HG02610 (cell line): ENCODE measurements around the gene FBXO39.
"Not testable (repeated sequence)": the region's sequence is repeated elsewhere in the genome, so short reads cannot be mapped to it uniquely, and the experiment has no call there.

ENCODE experiments used
- ATAC-seq: cut with Tn5 transposase; IDR thresholded peaks from one replicate; pipeline ENCODE4 v1.9.1; 2021; ENCODE audit warnings: mild to moderate bottlenecking, moderate library complexity; ENCODE audit not compliant: unreplicated experiment

The FBXO39 gene

DNA sequence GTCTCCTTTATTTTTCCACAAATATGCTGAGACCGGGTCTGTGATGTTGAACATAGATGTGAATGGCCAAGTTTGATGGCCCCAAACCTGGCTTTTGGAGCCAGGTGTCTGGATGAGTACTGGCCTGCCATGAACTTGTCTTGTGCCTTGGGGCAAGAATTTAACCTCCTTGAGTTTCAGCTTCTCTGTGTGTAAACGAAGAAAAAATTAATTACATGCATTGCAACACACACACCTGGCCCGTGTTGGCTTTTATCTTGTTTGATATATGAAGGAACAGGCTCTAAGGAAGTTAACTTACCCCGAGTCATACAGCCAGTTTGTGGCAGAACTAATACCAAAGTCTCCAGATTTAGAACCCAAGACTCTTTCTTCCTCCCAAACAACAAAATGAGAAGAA, 13.1 kb downstream of the FBXO39 start:
- no peak for ATAC-seq

DNA sequence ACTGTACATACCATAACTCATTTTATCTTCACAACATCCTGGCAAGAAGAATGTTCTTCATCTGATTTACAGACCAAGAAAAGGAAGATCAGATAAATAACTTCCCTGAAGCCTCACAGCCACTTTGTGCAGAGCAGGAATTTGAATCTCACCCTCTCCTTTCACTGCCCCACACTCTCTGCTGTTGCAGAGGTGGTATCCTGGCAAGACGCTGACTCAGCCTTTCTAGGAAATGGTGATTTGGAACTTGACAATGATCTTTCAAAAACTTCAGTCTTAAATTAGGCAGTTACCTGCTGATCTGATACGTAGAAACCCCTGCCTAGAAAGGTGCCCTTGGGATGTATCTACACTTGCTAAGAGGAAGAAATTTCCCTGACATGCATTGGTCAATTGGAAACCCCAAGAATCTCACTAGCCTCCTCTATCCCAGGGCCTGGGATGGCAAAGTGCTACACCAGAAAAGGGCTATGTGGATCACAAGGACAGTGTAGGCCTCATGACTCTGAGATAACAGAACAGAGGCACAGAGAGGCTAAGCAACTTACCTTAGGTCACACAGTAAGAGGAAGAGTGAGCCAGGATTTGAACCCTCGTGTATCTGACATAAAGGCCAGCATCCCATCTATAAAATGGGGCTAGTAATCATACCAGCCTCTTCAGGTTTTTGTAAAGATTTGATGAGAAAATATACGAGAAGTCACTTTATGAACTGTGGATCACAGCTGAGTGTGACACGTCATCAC, 17.9 kb downstream of the FBXO39 start:
- ATAC-seq: no peak

DNA sequence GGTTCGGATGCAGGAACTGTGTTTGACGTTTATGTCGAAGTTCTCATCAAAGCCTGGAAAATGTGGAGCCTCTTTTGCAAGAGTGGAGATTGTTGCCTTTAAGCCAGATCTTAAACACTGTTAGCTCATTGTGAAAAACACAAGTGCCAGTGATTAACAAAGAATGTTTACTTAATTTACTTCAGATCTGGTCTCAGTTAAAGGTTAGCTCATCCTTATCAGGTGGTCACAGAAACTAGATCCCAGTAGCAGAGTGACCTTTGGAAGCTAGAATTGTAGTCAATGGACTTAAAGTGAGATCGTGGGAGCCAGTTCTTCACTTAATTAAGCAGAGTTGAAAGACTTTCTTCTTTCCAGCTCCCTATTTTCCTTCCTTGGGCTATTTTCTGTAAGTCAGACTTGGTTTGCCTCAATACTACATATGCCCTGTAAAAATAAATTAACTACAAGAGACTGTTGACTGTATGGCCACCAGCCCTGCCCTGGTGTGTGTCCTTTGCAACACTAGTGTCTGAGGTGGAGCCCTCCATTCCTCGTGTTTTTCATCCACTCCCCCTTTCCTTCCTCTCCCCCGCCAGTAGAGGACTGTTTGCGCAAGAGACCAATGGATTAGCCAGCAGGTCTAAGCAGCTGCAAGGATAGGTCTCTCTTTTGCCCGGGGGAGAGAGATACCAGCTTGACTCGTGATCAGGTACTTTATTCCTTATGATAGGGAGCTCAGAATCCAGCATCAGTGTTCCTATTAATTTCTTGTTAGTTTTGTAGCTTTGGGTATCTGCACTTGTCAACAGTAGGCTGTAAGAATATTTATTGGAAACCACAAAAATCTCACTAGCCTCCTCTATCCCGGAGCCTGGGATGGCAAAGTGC, 20.2 kb downstream of the FBXO39 start:
- no peak for ATAC-seq

DNA sequence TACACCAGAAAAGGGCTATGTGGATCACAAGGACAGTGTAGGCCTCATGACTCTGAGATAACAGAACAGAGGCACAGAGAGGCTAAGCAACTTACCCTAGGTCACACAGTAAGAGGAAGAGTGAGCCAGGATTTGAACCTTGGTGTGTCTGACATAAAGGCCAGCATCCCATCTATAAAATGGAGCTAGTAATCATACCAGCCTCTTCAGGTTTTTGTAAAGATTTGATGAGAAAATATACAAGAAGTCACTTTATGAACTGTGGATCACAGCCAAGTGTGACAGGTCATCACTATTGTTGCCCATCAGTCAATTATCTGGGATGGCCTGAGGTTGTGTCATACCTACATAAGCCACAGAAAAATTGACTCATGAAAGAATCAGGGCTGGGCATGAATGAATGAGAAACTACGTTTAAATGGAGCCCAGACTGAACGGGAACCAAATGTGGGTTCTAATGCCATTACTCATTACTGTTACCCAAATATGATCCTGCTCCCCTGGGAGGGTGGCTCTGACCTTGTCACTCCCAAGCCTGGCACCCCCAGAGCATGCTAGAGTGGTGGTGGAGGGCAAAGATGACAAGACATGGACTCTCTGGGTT, 21.0 kb downstream of the FBXO39 start:
- no peak for ATAC-seq

DNA sequence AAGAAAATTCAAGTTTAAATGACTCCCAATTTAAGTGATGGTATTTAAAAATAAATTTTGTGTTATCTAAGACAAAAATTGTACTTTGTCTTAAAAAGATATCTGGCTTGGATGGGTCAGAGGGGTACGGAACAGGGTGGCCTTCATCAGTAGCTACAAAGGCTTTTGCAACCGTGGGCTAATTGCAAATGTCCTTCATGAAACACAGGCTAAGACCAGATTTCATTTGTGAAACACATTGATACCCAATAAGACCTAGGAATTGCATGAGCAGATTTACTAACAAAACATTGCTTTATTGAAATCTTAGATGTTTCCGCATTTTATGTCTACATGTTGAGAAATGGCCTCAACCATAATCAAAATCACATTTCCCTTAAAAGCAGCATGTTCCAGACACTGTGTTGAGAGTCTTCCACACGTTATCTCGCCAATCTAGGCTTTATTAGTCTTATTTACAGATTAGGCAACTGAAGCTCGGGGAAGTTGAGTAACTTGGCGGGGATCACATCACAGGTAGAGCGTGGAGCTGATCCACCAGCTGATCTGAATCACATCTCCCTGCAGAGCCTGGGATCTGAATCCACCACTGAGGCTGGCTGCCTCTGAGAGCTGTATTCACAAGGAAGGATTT, 21.8 kb downstream of the FBXO39 start:
- ATAC-seq: no peak

DNA sequence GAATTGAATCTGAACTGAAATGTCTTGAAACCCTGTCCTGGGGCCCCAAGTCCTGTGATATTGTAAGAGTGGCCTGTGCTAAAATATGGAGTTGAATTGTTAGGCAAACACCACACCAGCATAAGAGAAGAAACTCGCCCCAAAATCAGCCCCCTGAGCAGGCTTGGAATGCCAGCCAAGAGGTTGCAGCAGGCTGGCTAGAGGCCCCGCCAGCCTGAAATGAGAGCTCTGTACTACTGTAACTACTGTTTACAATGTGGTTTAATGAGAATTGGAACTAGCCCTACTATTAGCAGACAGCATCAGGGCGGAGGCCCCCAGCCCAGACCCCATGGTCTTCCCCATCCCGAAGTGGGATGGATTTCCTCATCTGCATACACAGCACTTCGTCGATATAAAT, 23.7 kb downstream of the FBXO39 start:
- ATAC-seq: no peak

DNA sequence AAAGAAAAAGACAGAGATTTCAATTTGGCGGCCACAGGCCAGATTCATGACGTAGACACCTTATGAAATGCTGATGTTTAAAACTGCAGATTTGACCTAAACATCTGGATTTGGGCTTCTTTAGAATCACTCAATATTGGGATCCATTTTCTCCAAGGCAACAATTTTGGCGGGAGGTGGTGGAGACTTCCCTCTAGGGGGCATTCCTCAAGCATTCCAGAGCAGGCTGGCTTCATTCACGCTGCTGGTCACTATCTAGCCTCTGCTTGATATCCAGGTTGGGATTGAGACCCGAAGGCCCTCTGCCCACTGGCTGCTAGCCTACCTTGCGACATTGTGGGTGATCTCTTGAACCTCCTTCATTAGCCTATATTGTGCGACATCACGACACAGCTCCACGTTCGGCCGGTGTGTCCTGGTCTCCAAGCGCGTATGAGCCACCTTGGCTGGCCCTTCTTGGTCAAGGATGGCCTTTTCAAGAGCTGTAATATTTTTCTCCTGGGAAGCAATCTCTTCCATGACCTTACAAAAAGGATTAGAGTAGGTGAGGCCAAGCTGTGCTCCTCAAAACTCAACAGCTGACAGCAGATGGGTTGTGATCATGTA, 24.5 kb downstream of the FBXO39 start:
- ATAC-seq: no peak

DNA sequence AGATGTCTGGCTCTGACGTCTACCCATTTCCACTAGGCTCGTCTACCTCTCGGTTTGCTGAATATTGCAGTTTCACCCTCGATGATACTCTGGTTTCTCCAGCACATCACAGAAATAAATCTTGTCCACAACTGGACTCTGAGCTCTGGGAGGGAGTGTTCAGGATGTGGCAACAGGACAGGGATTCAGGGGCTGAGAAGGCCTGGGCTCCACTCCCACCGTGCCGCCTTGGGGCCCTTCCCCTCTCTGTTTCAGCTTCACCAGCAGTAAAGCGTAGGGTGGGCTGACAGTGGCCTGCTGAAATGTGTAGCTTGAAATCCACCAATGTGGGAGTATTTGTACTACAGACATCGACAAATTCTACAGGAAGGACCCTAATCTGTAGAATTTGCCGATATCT, 35.5 kb downstream of the FBXO39 start:
- ATAC-seq: no peak

DNA sequence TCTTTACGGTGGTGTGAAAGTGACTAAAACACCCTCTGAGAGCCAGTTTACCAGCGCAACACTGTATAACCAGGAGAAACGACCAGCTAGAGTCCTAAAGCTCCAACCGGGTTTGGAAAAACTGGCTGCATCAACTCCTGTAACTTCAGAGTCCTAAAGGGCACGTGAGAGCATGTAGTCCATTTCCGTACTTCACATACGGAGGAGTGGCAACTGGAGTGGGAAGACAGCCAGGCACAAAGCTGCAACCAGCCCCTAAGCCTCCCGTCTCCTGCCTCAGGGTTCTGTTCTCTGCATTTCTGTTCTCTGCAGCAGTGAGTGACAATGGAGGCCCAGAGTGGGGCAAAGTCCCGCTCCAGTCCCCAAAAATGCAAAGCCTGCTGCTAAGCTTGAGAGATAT, 36.3 kb downstream of the FBXO39 start:
- no peak for ATAC-seq

DNA sequence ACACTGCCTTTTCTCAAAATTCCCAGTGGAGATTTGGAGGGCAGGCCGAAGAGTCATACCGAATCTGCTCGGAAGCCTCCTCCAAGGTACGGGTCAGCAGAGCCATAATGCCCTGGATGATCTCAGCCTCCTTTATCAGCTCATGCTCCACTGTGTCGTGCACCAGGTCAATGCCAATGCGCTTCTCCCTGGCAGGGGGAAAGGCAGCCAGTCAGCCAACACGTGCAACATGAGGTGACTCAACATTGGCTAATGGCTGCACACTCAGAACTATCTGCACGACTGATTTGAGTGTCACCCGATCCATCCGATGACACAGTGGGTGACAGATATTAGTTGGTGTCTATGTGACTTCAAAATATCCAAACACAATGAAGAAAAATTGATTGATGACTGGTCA, 39.8 kb downstream of the FBXO39 start:
- no peak for ATAC-seq

DNA sequence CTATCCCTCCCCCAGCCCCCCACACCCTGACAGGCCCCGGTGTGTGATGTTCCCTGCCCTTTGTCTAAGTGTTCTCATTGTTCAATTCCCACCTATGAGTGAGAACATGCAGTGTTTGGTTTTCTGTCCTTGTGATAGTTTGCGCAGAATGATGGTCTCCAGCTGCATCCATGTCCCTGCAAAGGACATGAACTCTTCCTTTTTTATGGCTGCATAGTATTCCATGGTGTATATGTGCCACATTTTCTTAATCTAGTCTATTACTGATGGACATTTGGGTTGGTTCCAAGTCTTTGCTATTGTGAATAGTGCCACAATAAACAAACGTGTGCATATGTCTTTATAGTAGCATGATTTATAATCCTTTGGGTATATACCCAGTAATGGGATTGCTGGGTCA, 40.4 kb downstream of the FBXO39 start:
- ATAC-seq: not testable (repeated sequence)

DNA sequence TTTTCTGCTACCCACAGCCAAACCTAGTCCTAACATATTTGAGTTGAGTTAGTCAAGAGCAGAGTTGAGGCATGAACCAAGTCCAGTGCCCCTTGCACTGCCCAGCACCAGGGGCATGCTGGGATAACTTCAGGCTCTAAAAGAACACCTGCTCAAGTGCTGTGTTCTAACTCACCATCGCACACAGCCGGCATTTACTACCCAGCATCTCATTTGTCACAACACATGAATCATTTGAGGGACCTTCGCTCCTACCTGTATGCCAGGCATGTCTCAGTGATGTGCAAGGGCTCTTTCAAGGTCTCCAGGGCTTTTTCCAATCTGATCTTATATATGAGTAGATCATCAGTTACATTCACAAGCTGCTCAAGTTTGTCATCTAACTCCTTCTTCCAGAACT, 42.9 kb downstream of the FBXO39 start:
- ATAC-seq: no peak

DNA sequence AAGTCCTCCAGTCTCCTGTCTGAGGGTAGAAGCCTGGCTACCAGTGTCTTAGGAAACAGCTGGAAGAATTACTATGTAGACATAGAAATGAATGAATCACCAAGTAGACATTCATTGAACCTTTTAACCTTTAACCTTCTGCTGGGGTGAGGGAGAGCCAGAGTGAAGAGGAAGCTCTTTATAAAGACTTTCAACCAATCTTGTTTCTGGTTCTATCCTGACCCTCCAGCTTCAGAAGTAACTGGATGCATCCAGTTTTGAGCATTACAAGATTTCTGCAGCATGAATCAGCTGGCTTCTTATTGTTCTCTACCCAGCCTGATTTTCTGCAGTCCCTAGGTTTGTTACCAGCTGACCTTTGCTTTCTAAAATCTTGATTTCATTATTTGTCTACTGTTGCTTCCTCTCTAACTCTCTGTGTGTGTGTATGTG, 47.0 kb downstream of the FBXO39 start:
- no peak for ATAC-seq

DNA sequence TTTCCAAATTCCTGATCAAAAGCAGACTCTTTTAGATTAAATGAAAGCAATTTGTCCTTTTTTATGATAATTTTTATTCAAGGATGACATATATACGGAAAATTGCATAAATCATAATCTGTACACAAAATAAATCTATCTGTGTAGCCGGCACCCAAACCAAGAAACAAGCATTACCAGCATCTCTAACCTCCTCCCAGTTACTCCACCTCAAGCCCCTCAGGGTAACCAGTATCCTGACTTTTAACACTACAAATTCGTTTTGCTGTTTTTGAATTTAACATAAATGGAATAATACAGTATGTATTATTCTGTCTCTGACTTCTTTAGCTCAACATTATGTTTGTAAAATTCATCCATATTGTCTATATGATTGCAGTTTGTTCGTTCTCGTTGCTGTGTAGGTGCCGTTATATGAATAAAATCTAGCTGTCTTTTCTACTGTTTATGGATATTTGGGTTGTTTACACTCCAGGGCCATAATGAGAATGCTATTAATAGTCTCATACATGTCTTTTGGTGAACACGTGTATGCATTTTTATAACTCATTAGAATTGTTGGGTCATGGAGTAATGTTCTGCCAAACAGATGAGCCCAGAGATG, 54.5 kb downstream of the FBXO39 start:
- ATAC-seq: no peak

DNA sequence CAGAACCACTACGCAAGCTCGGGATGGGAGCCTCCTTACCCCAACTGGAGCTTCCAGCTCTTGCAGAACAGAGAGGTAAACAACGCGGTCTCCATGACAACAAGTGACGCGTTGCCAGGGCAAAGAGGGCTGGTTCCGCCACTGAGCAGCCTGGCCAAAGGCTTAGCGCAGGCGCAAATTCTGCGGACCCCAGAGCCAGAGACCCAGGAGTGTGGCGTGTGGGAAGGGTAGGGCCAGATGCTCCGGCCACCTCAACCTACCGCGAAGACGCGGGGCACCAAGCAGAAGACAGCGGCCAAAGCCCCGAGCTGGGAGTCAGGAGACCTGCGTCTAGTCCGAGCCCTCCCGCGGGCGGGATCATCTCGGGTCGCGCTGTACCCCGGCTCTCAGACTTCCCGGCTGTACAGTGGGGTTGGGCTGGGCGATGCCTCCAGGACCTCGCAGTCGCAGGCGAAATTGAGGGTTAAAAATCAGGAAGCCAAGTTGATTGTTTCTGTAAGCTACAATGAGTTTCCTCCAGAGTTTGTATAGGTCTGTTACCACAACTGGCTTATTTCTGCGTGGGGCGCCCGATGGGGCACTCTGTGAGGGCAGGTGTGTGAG, 55.7 kb downstream of the FBXO39 start, which contains the start of gene TEKT1:
Gene TEKT1, minus strand, starts transcription at position 69 of the 603 bp plus-strand sequence. CDS start 1,353 bp downstream, outside the sequence.
- ATAC-seq: no peak
